HepG2 (cell line): ENCODE data around the gene SALL4. TPM values are rescaled to one million over a fixed set of nuclear protein-coding genes. Genes with fewer than 3 reads are reported as not detected.

Source experiments
- ARNT ChIP-seq: fragments of 450-650 bp; IDR thresholded peaks from 2 replicates; pipeline ENCODE4 v1.6.1; 2017
- FOXJ3 ChIP-seq: sonication (generic); formaldehyde crosslinking; IDR thresholded peaks from 2 replicates; pipeline ENCODE4 v1.4.0; 2020; ENCODE audit warnings: missing genetic modification reagents, mild to moderate bottlenecking, borderline replicate concordance
- GATAD1 ChIP-seq: IDR thresholded peaks from 2 replicates; pipeline ENCODE4 v1.6.1; 2016; ENCODE audit warnings: missing genetic modification reagents, missing compliant biosample characterization
- KAT7 ChIP-seq: IDR thresholded peaks from 2 replicates; pipeline ENCODE4 v1.6.1; 2018; ENCODE audit warnings: borderline replicate concordance, missing compliant biosample characterization
- LCORL ChIP-seq, 2 experiments: fragments of 450-650 bp in 1 of 2; sonication (generic) in 1 of 2; formaldehyde crosslinking in 1 of 2; IDR thresholded peaks; 2 replicates each; pipeline versions ENCODE4 v1.5.0 to v1.6.1; 2017 to 2020; ENCODE audit warnings: antibody characterized with exemption in 1 of 2, missing genetic modification reagents in 1 of 2
- NKX3-1 ChIP-seq: sonication (generic); formaldehyde crosslinking; IDR thresholded peaks from 2 replicates; pipeline ENCODE4 v1.5.0; 2020; ENCODE audit warnings: missing genetic modification reagents
- PBX3 ChIP-seq: sonication (generic); formaldehyde crosslinking; IDR thresholded peaks from 2 replicates; pipeline ENCODE4 v1.8.1; 2023; ENCODE audit warnings: missing genetic modification reagents, inconsistent platforms, borderline replicate concordance
- PHF5A ChIP-seq: IDR thresholded peaks from one replicate; pipeline ENCODE4 v1.6.1; 2018; ENCODE audit warnings: low read depth, missing genetic modification reagents; ENCODE audit not compliant: unreplicated experiment
- POLR2AphosphoS2 ChIP-seq: IDR thresholded peaks from 2 replicates; pipeline ENCODE4 v1.6.1; 2011; ENCODE audit warnings: low read depth, low read length, improper control_type of control experiment
- SAP130 ChIP-seq: IDR thresholded peaks from 2 replicates; pipeline ENCODE4 v1.6.1; 2016; ENCODE audit warnings: low read depth
- SMARCC2 ChIP-seq: fragments of 450-650 bp; IDR thresholded peaks from 2 replicates; pipeline ENCODE4 v1.6.1; 2017; ENCODE audit warnings: antibody characterized with exemption, mild to moderate bottlenecking
- TEAD3 ChIP-seq: optimal IDR thresholded peaks from 2 replicates; pipeline ENCODE3; 2016; ENCODE audit warnings: borderline replicate concordance
- TFDP1 ChIP-seq: IDR thresholded peaks from 2 replicates; pipeline ENCODE4 v1.6.1; 2016; ENCODE audit warnings: missing compliant biosample characterization, missing genetic modification reagents, borderline replicate concordance
- YY1 ChIP-seq: IDR thresholded peaks from 2 replicates; pipeline ENCODE4 v1.6.1; 2011; ENCODE audit warnings: low read length, low read depth, moderate library complexity, mild to moderate bottlenecking; ENCODE audit not compliant: insufficient read depth, insufficient replicate concordance
- ZBTB49 ChIP-seq: sonication (generic); formaldehyde crosslinking; IDR thresholded peaks from 2 replicates; pipeline ENCODE4 v1.4.0; 2020; ENCODE audit warnings: missing genetic modification reagents, borderline replicate concordance
- ZFP36 ChIP-seq: fragments of 150-350 bp; IDR thresholded peaks from 2 replicates; pipeline ENCODE4 v1.6.1; 2018; ENCODE audit warnings: borderline replicate concordance, low read length, low read depth; ENCODE audit not compliant: partially characterized antibody
- ZMYM4 ChIP-seq: sonication (generic); formaldehyde crosslinking; IDR thresholded peaks from 2 replicates; pipeline ENCODE4 v1.8.1; 2023; ENCODE audit warnings: mild to moderate bottlenecking, missing genetic modification reagents
- ZNF33A ChIP-seq: sonication (generic); formaldehyde crosslinking; IDR thresholded peaks from 2 replicates; pipeline ENCODE4 v1.5.1; 2020; ENCODE audit warnings: missing genetic modification reagents, mild to moderate bottlenecking, moderate library complexity, borderline replicate concordance
- ZNF546 ChIP-seq: sonication (generic); formaldehyde crosslinking; conservative IDR thresholded peaks from 2 replicates; pipeline ENCODE4 v1.8.1; 2023; ENCODE audit warnings: mild to moderate bottlenecking, missing genetic modification reagents
- ZNF670 ChIP-seq: sonication (generic); formaldehyde crosslinking; IDR thresholded peaks from 2 replicates; pipeline ENCODE4 v1.8.0; 2022; ENCODE audit warnings: mild to moderate bottlenecking, missing genetic modification reagents, borderline replicate concordance
- ZNF781 ChIP-seq: sonication (generic); formaldehyde crosslinking; IDR thresholded peaks from 2 replicates; pipeline ENCODE4 v1.5.1; 2020; ENCODE audit warnings: borderline replicate concordance, mild to moderate bottlenecking, missing genetic modification reagents; ENCODE audit errors: not compliant biosample characterization
- polyA plus RNA-seq, 8 experiments: library from polyadenylated mRNA; depleted of rRNA in 3 of 8; stranded (reverse) in 7 of 8; unstranded in 1 of 8; fragments of >200 nt; fragmentation: Illumina TruSeq in 4 of 8; extraction: Trizol in 4 of 8; gene quantifications; 2 replicates each; pipeline versions ENCODE4 v1.2.1 to v1.2.3, GENCODE V29; 2011 to 2016; ENCODE audit warnings: low read depth in 4 of 8, missing spikeins in 1 of 8, mixed read lengths in 1 of 8; ENCODE audit not compliant: insufficient read depth in 1 of 8
- total RNA-seq, 5 experiments: library from RNA; depleted of rRNA; stranded (reverse); fragments of >200 nt; fragmentation: Illumina TruSeq; extraction: Trizol; gene quantifications; 2 replicates each; pipeline ENCODE4 v1.2.3, GENCODE V29; 2016; ENCODE audit warnings: low read depth in 1 of 5
- TF ChIP-seq, protein P1 (sequence below): IDR thresholded peaks from 2 replicates; pipeline ENCODE4 v1.6.1; 2016; ENCODE audit warnings: low read depth, control low read depth
- TF ChIP-seq, protein P2 (sequence below): sonication (generic); formaldehyde crosslinking; IDR thresholded peaks from 2 replicates; pipeline ENCODE4 v1.4.0; 2020; ENCODE audit warnings: missing genetic modification reagents

Gene SALL4
- total and polyA plus RNA-seq, 2 of the 13 experiments (the other 11 are each of a cell fraction or from before 2014, with no cell fraction given) = 0.33 to 1.8 TPM

DNA sequence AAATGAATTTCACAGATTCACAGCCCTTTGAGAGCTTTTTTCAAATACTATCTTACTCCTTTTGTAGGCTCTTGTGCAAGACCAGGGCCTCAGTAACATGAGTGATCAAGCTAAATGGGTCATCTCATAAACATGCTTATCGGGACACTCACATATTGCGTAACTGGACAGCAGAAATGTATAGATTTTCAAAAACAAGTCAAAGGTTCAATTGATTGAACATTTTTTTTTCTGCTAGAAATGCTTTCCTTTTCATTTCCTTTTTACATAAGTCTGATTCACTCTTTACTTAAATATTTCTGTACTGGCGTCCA, 8.7 kb upstream of the SALL4 start (continued):
- TF ChIP-seq SMARCC2 (peak; percentile 78; the same call in 1 of the 2 replicates), SAP130 (CRISPR knock-in tag) (peak; percentile 84), ZFP36 (no peak), ZNF670 (CRISPR knock-in tag) (no peak), GATAD1 (CRISPR knock-in tag) (peak; percentile 66), TFDP1 (no peak), LCORL (IDR thresholded peaks at IDR 0.05) (peak; percentile 48; the same call in 1 of the 2 replicates), LCORL (CRISPR knock-in tag; IDR thresholded peaks at IDR 0.05) (peak; percentile 94), ZNF781 (CRISPR knock-in tag) (no peak), POLR2AphosphoS2 (no peak), YY1 (no peak), FOXJ3 (CRISPR knock-in tag) (peak; percentile 97), ARNT (no peak), KAT7 (no peak), ZNF33A (CRISPR knock-in tag) (no peak), TEAD3 (CRISPR knock-in tag) (peak; percentile 80), PHF5A (CRISPR knock-in tag) (peak; percentile 73), NKX3-1 (CRISPR knock-in tag) (no peak), PBX3 (CRISPR knock-in tag) (no peak), ZBTB49 (CRISPR knock-in tag) (no peak), ZNF546 (CRISPR knock-in tag) (no peak), ZMYM4 (CRISPR knock-in tag) (peak; percentile 79)
- TF ChIP-seq, protein P1, sequence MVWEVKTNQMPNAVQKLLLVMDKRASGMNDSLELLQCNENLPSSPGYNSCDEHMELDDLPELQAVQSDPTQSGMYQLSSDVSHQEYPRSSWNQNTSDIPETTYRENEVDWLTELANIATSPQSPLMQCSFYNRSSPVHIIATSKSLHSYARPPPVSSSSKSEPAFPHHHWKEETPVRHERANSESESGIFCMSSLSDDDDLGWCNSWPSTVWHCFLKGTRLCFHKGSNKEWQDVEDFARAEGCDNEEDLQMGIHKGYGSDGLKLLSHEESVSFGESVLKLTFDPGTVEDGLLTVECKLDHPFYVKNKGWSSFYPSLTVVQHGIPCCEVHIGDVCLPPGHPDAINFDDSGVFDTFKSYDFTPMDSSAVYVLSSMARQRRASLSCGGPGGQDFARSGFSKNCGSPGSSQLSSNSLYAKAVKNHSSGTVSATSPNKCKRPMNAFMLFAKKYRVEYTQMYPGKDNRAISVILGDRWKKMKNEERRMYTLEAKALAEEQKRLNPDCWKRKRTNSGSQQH = no peak
- TF ChIP-seq, protein P2, sequence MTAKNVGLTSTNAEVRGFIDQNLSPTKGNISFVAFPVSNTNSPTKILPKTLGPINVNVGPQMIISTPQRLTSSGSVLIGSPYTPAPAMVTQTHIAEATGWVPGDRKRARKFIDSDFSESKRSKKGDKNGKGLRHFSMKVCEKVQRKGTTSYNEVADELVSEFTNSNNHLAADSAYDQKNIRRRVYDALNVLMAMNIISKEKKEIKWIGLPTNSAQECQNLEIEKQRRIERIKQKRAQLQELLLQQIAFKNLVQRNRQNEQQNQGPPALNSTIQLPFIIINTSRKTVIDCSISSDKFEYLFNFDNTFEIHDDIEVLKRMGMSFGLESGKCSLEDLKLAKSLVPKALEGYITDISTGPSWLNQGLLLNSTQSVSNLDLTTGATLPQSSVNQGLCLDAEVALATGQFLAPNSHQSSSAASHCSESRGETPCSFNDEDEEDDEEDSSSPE = 0 out of 2 replicates have a peak, but pooled peaks have one; percentile 28
